Small intestine (tissue), 7 donors: ENCODE results near the gene KCNIP1. TPM values are rescaled to one million over a fixed set of nuclear protein-coding genes. Genes with fewer than 3 reads are reported as not detected.

Source experiments
- DNase-seq, 2 donors: peaks; one replicate each; pipeline versions ENCODE4 v3.0.0 to v3.0.0-alpha.2; 2013
- FAIRE-seq: peaks from 2 replicates; lab custom pipeline; 2012; peaks lifted over from hg19 to GRCh38; lab: Jason Lieb, UNC
- H3K27ac ChIP-seq, 3 donors: one replicate each; pipeline ENCODE4 v1.5.1; 2013; ENCODE audit warnings: low read length in 2 of 3, mild to moderate bottlenecking in 2 of 3, control low read depth in 1 of 3, inconsistent platforms in 1 of 3, low read depth in 1 of 3, moderate library complexity in 1 of 3
- H3K27me3 ChIP-seq, 3 donors: one replicate each; pipeline ENCODE4 v1.6.1; 2013; ENCODE audit warnings: low read length in 3 of 3, inconsistent platforms in 1 of 3; ENCODE audit not compliant: control insufficient read depth in 3 of 3, insufficient read depth in 3 of 3
- H3K36me3 ChIP-seq, 3 donors: one replicate each; pipeline ENCODE4 v1.6.1; 2013; ENCODE audit warnings: low read length in 3 of 3, inconsistent platforms in 1 of 3, low read depth in 1 of 3, mild to moderate bottlenecking in 1 of 3, moderate library complexity in 1 of 3; ENCODE audit not compliant: control insufficient read depth in 3 of 3, insufficient read depth in 2 of 3
- H3K4me1 ChIP-seq, 3 donors: one replicate each; pipeline ENCODE4 v1.6.1; 2013; ENCODE audit warnings: low read length in 2 of 3, inconsistent platforms in 1 of 3, low read depth in 1 of 3, mild to moderate bottlenecking in 1 of 3, moderate library complexity in 1 of 3; ENCODE audit not compliant: control insufficient read depth in 3 of 3, insufficient read depth in 2 of 3
- H3K4me3 ChIP-seq, 3 donors: one replicate each; pipeline ENCODE4 v1.5.1; 2013; ENCODE audit warnings: low read length in 3 of 3, control low read depth in 1 of 3, inconsistent platforms in 1 of 3, low read depth in 1 of 3, mild to moderate bottlenecking in 1 of 3, moderate library complexity in 1 of 3
- H3K9me3 ChIP-seq, 2 donors: one replicate each; pipeline ENCODE4 v1.6.1; 2013; ENCODE audit warnings: low read depth in 1 of 2, low read length in 1 of 2; ENCODE audit not compliant: control insufficient read depth in 2 of 2, insufficient read depth in 1 of 2
- WGBS, 3 donors: extraction: QIAGEN DNeasy Blood & Tissue Kit; methylation state at CpG; one replicate each; pipeline ENCODE4 v1.1.7; 2013; 5-methylcytosine and 5-hydroxymethylcytosine counted together
- polyA plus RNA-seq, 4 donors: library from polyadenylated mRNA; stranded (reverse) in 3 of 4; unstranded in 1 of 4; fragments of 200-250 nt in 3 of 4; fragments of 120-200 nt in 1 of 4; gene quantifications; one replicate each; pipeline versions ENCODE4 v1.2.1 to v1.2.3, GENCODE V29; 2013
- donor health status: healthy with polysubstance abuse.
- donor health status: control.
- donor health status: control.
- donor health status: Bipolar disorder and iron deficiency.
- donor health status: healthy.

KCNIP1 gene
- polyA plus RNA-seq, 4 donors = 0.21 to 1.0 TPM; not detected in 2

DNA sequence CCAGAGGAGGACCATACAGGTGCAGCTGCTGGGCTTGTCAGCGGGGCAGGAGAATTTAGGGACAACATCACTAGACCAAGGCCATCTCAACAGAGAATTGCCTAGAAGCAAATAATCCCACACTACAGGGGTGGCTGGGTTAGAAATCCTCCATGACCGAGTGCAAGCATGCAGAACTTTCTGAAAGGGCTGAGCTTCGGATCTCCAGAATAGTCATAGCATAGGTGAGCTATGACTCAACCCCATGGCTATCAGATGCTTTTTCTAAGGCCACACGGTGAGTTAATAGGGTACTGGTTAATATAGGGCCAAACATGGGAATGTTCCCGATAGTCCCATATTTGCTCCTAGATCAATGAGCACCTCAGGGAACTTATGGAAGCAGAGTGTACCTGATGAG, 4.2 kb downstream of the KCNIP1 start:
- FAIRE-seq = no peak
- no peak overlapping the region for H3K4me3 ChIP-seq

DNA sequence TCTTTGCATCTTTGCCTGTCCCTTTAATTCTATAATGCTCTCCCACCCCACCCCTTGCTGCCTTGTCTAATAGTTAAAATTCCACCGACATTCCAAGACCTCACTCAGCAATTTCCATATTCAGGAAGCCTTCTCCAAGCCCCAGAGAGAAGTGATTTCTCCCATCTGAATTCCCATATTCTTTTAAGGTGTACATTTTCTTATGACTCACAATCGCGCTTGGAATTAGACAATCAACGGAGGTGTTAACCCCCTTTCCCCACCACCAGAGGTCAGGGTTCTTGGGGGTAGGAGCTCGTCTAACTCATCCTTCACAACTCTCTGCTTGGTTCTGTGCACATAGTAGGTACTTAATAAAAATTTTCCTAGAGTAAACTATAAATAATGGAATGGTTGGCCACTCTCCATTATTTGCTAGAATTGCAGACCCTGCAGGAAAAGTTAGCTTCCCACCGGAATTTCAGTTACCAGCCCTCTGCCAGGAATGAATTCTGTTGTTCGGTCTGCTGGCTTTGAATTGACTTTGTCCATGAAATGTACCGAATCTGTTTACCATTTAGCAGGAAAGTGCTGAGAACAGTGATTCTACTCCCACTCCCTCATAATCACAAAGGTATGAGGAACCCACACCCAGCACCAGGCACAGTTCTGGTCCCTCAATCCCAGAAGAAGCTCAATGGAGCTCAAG, 5.0 kb downstream of the KCNIP1 start:
- peaks cover 2 to 23% (median 2%) of the 10 kb centered on the region in 3 donors for H3K27me3 ChIP-seq
- H3K4me1 ChIP-seq = no peaks in the 10 kb centered on the region
- no peak for DNase-seq
- FAIRE-seq = no peak
- no peak overlapping the region for H3K4me3 ChIP-seq
- 68 to 74% (median 70%) methylated on average over 8 of the region's 8 CpGs for WGBS, 3 donors
- H3K9me3 ChIP-seq = no peaks in the 10 kb centered on the region
- no peak overlapping the region for H3K27ac ChIP-seq
- no peaks in the 10 kb centered on the region for H3K36me3 ChIP-seq

More for the DNA sequence above, 4.2 kb downstream of the KCNIP1 start:
- no peaks in the 10 kb centered on the region for H3K9me3 ChIP-seq
- no peak overlapping the region for H3K27ac ChIP-seq
- WGBS, 3 donors = 62 to 79% (median 75%) methylated on average over 5 of the region's 5 CpGs
- no peaks in the 10 kb centered on the region for H3K36me3 ChIP-seq
- H3K4me1 ChIP-seq = no peaks in the 10 kb centered on the region
- no peak for DNase-seq
- peaks cover 2 to 28% (median 3%) of the 10 kb centered on the region in 3 donors for H3K27me3 ChIP-seq

- DNase-seq = no peak
- 86 to 89% (median 88%) methylated on average over 1 of the region's 1 CpG for WGBS, 3 donors
- Histone ChIP-seq H3K27ac (no peak overlapping the region), H3K4me1 (no peaks in the 10 kb centered on the region), H3K36me3 (no peaks in the 10 kb centered on the region), H3K27me3 (peaks cover 0 to 24% (median 2%) of the 10 kb centered on the region in 3 donors), H3K4me3 (no peak overlapping the region), H3K9me3 (no peaks in the 10 kb centered on the region)
- FAIRE-seq = no peak
Observed at GRCh38 chr5:170509348-170509660, 5.5 kb downstream of the KCNIP1 start.

DNA sequence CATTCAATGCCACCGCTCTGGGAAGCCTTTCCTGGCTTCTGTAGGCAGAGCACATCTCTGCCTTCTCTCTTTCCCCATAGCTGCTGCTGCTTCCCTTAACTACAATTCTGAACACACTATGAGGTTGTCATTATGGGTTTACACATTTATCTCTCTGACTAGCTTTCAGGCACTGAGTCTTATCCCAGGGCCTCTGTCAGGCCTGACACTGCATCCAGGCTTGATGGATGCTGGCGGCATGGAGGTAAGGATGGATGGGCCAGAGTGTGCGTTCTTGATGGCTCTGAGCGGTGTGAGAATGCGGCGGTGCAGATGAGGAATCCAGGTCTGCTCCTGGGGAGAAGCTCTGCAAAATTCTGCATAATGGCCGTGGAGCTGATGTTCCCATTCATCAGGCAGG, 6.3 kb downstream of the KCNIP1 start:
- H3K4me3 ChIP-seq = no peak overlapping the region
- no peaks in the 10 kb centered on the region for H3K36me3 ChIP-seq
- no peak overlapping the region for H3K27ac ChIP-seq
- WGBS, 3 donors = 86 to 93% (median 87%) methylated on average over 7 of the region's 7 CpGs
- peaks cover 0 to 16% (median 0%) of the 10 kb centered on the region in 3 donors for H3K27me3 ChIP-seq
- DNase-seq (no peak), FAIRE-seq (no peak)
- H3K4me1 ChIP-seq = no peaks in the 10 kb centered on the region
- H3K9me3 ChIP-seq = no peaks in the 10 kb centered on the region

DNA sequence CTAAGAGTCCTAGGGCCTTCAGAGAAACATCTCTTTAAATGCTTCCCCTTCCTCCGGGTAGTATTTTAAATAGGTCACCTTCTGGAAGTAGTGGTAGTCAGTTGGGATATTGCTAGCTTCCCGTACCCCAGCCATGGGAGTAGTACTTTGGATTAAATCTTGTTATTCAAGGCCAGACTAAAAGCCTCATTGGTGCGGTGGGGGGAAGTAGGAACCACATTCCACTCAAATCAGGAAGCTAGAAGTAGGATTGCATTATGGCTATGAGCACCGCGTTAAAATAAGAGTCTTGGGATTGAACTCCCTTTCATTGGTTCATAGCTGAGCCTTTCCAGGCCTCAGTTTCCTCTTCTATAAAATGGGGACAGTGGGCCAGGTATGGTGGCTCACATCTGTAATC, 6.7 kb downstream of the KCNIP1 start:
- no peaks in the 10 kb centered on the region for H3K9me3 ChIP-seq
- no peak overlapping the region for H3K4me3 ChIP-seq
- no peak for FAIRE-seq
- H3K4me1 ChIP-seq = no peaks in the 10 kb centered on the region
- H3K27ac ChIP-seq = no peak overlapping the region
- 82 to 88% (median 83%) methylated on average over 5 of the region's 5 CpGs for WGBS, 3 donors
- no peaks in the 10 kb centered on the region for H3K36me3 ChIP-seq
- H3K27me3 ChIP-seq = peaks cover 0 to 12% (median 0%) of the 10 kb centered on the region in 3 donors
- DNase-seq = no peak

DNA sequence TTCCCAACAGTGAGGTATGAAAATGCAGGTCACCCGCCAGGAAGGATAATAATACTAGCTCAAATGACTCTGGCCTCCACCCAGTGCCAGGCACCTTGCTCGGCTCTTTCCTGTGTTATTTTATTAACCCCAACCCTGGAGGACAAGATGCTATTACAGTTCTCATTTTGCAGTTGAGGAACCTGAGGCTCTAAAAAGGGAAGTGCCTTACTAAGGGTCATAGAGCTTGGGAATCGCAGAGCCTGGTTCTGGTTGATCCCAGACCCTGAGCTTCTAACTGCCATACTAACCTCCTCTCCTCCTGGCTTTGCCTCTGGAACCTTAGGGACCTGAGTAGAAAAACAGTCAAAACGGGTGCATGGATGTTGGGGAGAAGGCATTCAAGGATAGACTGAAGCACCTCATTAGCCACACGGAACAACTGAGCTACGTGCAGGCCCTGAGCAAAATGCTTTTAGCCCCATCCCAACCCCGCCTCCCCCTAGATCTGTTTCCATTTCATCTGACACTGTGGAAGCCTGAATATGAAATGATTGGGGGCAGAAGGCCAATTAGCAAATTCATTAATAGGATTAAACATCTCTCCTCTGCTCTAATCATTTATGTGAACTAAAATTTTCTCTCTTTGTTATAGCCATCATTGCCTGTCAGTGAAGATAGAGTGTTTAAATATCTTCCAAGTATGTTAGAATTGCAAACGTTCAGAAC, 7.9 kb downstream of the KCNIP1 start:
- Histone ChIP-seq H3K9me3 (no peaks in the 10 kb centered on the region), H3K27me3 (peaks cover 0 to 6% (median 0%) of the 10 kb centered on the region in 3 donors), H3K27ac (no peak overlapping the region), H3K4me3 (no peak overlapping the region), H3K36me3 (no peaks in the 10 kb centered on the region), H3K4me1 (no peaks in the 10 kb centered on the region)
- 74 to 85% (median 79%) methylated on average over 8 of the region's 8 CpGs for WGBS, 3 donors
- FAIRE-seq = no peak
- no peak for DNase-seq

- Histone ChIP-seq H3K27me3 (peaks cover 0 to 6% (median 0%) of the 10 kb centered on the region in 3 donors), H3K36me3 (no peaks in the 10 kb centered on the region), H3K4me1 (no peaks in the 10 kb centered on the region), H3K27ac (no peak overlapping the region), H3K4me3 (no peak overlapping the region), H3K9me3 (no peaks in the 10 kb centered on the region)
- DNase-seq = no peak
- no peak for FAIRE-seq
- WGBS, 3 donors = 59 to 82% (median 64%) methylated on average over 5 of the region's 5 CpGs
Observed at GRCh38 chr5:170513856-170514525, 10.2 kb downstream of the KCNIP1 start.

- WGBS, 3 donors = 83 to 98% (median 97%) methylated on average over 2 of the region's 2 CpGs
- FAIRE-seq (no peak), DNase-seq (no peak)
- H3K27ac ChIP-seq = no peak overlapping the region
- H3K27me3 ChIP-seq = peaks cover 0 to 3% (median 0%) of the 10 kb centered on the region in 3 donors
- no peaks in the 10 kb centered on the region for H3K36me3 ChIP-seq
- H3K9me3 ChIP-seq = no peaks in the 10 kb centered on the region
- H3K4me3 ChIP-seq = no peak overlapping the region
- no peaks in the 10 kb centered on the region for H3K4me1 ChIP-seq
Observed at GRCh38 chr5:170517411-170517810, 13.6 kb downstream of the KCNIP1 start.
